H1 (cell line): Measurements from ENCODE around the gene SENP7. TPM values are rescaled to one million over a fixed set of nuclear protein-coding genes. Genes with fewer than 3 reads are reported as not detected.

ENCODE experiments used
- CTCF ChIA-PET: fragments of 300-600 bp; sonication (Branson Sonifier 250); formaldehyde crosslinking; loops from one replicate; lab custom pipeline; 2021; ENCODE audit not compliant: partially characterized antibody; lab: Charles Lee
- POLR2A ChIA-PET: fragments of 300-600 bp; sonication (Branson Sonifier 250); formaldehyde crosslinking; loops from one replicate; lab custom pipeline; 2021; ENCODE audit warnings: inconsistent platforms; ENCODE audit not compliant: partially characterized antibody; lab: Charles Lee
- DNase-seq, 2 experiments: peaks; one replicate each; pipeline versions ENCODE4 v3.0.0 to v3.0.0-alpha.2; 2010 to 2022; ENCODE audit warnings: low spot score in 2 of 2, low read depth in 1 of 2, mixed read lengths in 1 of 2
- FAIRE-seq: peaks from 2 replicates; lab custom pipeline; 2011; peaks lifted over from hg19 to GRCh38; lab: Jason Lieb, UNC
- H2AFZ ChIP-seq: 2 replicates; pipeline ENCODE4 v1.8.1; 2012; ENCODE audit warnings: low read length, inconsistent platforms
- H2AK5ac ChIP-seq: 2 replicates; pipeline ENCODE4 v1.6.1; 2013; ENCODE audit warnings: low read depth, low read length
- H2BK120ac ChIP-seq: replicated peaks from 2 replicates; pipeline ENCODE3; 2013; ENCODE audit warnings: low read depth, low read length, inconsistent platforms
- H2BK12ac ChIP-seq: 2 replicates; pipeline ENCODE4 v1.6.1; 2013; ENCODE audit warnings: low read depth, low read length
- H2BK15ac ChIP-seq: 2 replicates; pipeline ENCODE4 v1.6.1; 2013; ENCODE audit warnings: low read length
- H2BK20ac ChIP-seq: 2 replicates; pipeline ENCODE4 v1.6.1; 2013; ENCODE audit warnings: low read length
- H2BK5ac ChIP-seq: 2 replicates; pipeline ENCODE4 v1.6.1; 2013; ENCODE audit warnings: low read depth, low read length
- H3K14ac ChIP-seq: 2 replicates; pipeline ENCODE4 v1.6.1; 2013; ENCODE audit warnings: inconsistent platforms; ENCODE audit not compliant: insufficient read length
- H3K18ac ChIP-seq: 2 replicates; pipeline ENCODE4 v1.6.1; 2013; ENCODE audit warnings: low read length; ENCODE audit errors: extremely low read depth
- H3K23ac ChIP-seq: 2 replicates; pipeline ENCODE4 v1.6.1; 2013; ENCODE audit warnings: inconsistent platforms; ENCODE audit not compliant: insufficient read length
- H3K23me2 ChIP-seq: 2 replicates; pipeline ENCODE4 v1.6.1; 2013; ENCODE audit warnings: low read depth, low read length
- H3K27ac ChIP-seq: 2 replicates; pipeline ENCODE4 v1.6.1; 2011; ENCODE audit warnings: low read depth, low read length, inconsistent platforms
- H3K27me3 ChIP-seq, 4 experiments: replicated peaks in 1 of 4; 1 replicate in 1 of 4; 2 replicates in 3 of 4; pipeline versions ENCODE4 v1.6.1 to v1.8.1; 2011 to 2013; ENCODE audit warnings: low read length in 3 of 4, mild to moderate bottlenecking in 3 of 4, inconsistent platforms in 2 of 4, mixed read lengths in 2 of 4, moderate library complexity in 1 of 4; ENCODE audit not compliant: control insufficient read depth in 3 of 4, insufficient read depth in 3 of 4; ENCODE audit errors: extremely low read depth in 1 of 4
- H3K36me3 ChIP-seq, 4 experiments: 2 replicates each; pipeline versions ENCODE4 v1.6.1 to v1.8.1; 2011 to 2013; ENCODE audit warnings: mild to moderate bottlenecking in 4 of 4, low read length in 3 of 4, moderate library complexity in 2 of 4, control low read depth in 1 of 4, inconsistent platforms in 1 of 4; ENCODE audit not compliant: insufficient read depth in 4 of 4, control insufficient read depth in 2 of 4
- H3K4ac ChIP-seq: replicated peaks from 2 replicates; pipeline ENCODE3; 2013; ENCODE audit warnings: low read length, low read depth, mixed read lengths, inconsistent platforms; ENCODE audit not compliant: insufficient read length
- H3K4me1 ChIP-seq, 4 experiments: replicated peaks in 1 of 4; 1 replicate in 1 of 4; 2 replicates in 3 of 4; pipeline versions ENCODE4 v1.6.1 to v1.8.1; 2011 to 2013; ENCODE audit warnings: low read length in 3 of 4, inconsistent platforms in 2 of 4, mixed read lengths in 1 of 4; ENCODE audit not compliant: insufficient read depth in 4 of 4, control insufficient read depth in 3 of 4
- H3K4me2 ChIP-seq, 2 experiments: 2 replicates each; pipeline versions ENCODE4 v1.6.1 to v1.8.1; 2011 to 2013; ENCODE audit warnings: low read depth in 2 of 2, low read length in 2 of 2, control low read depth in 1 of 2, inconsistent platforms in 1 of 2, mild to moderate bottlenecking in 1 of 2; ENCODE audit not compliant: insufficient read depth in 1 of 2
- H3K4me3 ChIP-seq, 4 experiments: fragments of 200-600, 300-600 bp in 1 of 4; sonication (generic), shearing (Covaris generic), sonication (Bioruptor Twin) in 1 of 4; 2 replicates each; pipeline versions ENCODE4 v1.5.1 to v1.8.1; 2011 to 2016; ENCODE audit warnings: low read length in 4 of 4, low read depth in 3 of 4, control low read depth in 2 of 4, inconsistent platforms in 2 of 4, mild to moderate bottlenecking in 2 of 4, mixed read lengths in 1 of 4, moderate library complexity in 1 of 4; ENCODE audit not compliant: insufficient read depth in 2 of 4; ENCODE audit errors: extremely low read depth in 1 of 4
- H3K56ac ChIP-seq: replicated peaks from 2 replicates; pipeline ENCODE3; 2013; ENCODE audit warnings: low read depth, mild to moderate bottlenecking, mixed read lengths, low read length, inconsistent platforms; ENCODE audit not compliant: insufficient read length
- H3K79me1 ChIP-seq: 2 replicates; pipeline ENCODE4 v1.6.1; 2013; ENCODE audit warnings: low read depth, low read length, control low read depth
- H3K79me2 ChIP-seq, 2 experiments: 2 replicates each; pipeline versions ENCODE4 v1.6.1 to v1.8.1; 2012 to 2013; ENCODE audit warnings: low read length in 2 of 2, mild to moderate bottlenecking in 2 of 2, inconsistent platforms in 1 of 2; ENCODE audit not compliant: insufficient read depth in 2 of 2, control insufficient read depth in 1 of 2
- H3K9ac ChIP-seq, 4 experiments: replicated peaks in 1 of 4; 1 replicate in 1 of 4; 2 replicates in 3 of 4; pipeline versions ENCODE4 v1.6.1 to v1.8.1; 2011 to 2013; ENCODE audit warnings: low read depth in 3 of 4, low read length in 3 of 4, control low read depth in 2 of 4, mild to moderate bottlenecking in 2 of 4, moderate library complexity in 2 of 4, inconsistent platforms in 1 of 4; ENCODE audit errors: extremely low read depth in 1 of 4
- H3K9me3 ChIP-seq, 2 experiments: 2 replicates each; pipeline versions ENCODE4 v1.6.1 to v1.8.1; 2012 to 2013; ENCODE audit warnings: mild to moderate bottlenecking in 2 of 2, moderate library complexity in 2 of 2, control low read depth in 1 of 2, inconsistent platforms in 1 of 2, low read depth in 1 of 2, low read length in 1 of 2, mixed read lengths in 1 of 2; ENCODE audit not compliant: insufficient read depth in 2 of 2
- H4K20me1 ChIP-seq, 2 experiments: replicated peaks in 1 of 2; 2 replicates each; pipeline versions ENCODE3 to v1.8.1; 2011 to 2013; ENCODE audit warnings: inconsistent platforms in 2 of 2, low read length in 2 of 2, mild to moderate bottlenecking in 1 of 2; ENCODE audit not compliant: insufficient read depth in 2 of 2, control insufficient read depth in 1 of 2
- H4K5ac ChIP-seq: 2 replicates; pipeline ENCODE4 v1.6.1; 2013; ENCODE audit warnings: low read length, low read depth, mixed read lengths, inconsistent platforms; ENCODE audit not compliant: insufficient read length
- H4K8ac ChIP-seq: 2 replicates; pipeline ENCODE4 v1.8.0; 2013; ENCODE audit warnings: mild to moderate bottlenecking, moderate library complexity, low read length, inconsistent platforms; ENCODE audit not compliant: insufficient read depth; ENCODE audit errors: extremely low read depth
- H4K91ac ChIP-seq: replicated peaks from 2 replicates; pipeline ENCODE3; 2013; ENCODE audit warnings: low read length, mixed read lengths, inconsistent platforms; ENCODE audit not compliant: insufficient read length
- GTF2F1 ChIP-seq: IDR thresholded peaks from 2 replicates; pipeline ENCODE4 v1.6.1; 2012; ENCODE audit warnings: low read depth, low read length, improper control_type of control experiment, borderline replicate concordance
- KDM4A ChIP-seq: IDR thresholded peaks from one replicate; pipeline ENCODE4 v1.7.1; 2012; ENCODE audit warnings: low read depth, mild to moderate bottlenecking, moderate library complexity, low read length, inconsistent platforms; ENCODE audit not compliant: severe bottlenecking
- RAD21 ChIP-seq, 2 experiments: IDR thresholded peaks in 1 of 2; conservative IDR thresholded peaks in 1 of 2; 2 replicates each; pipeline ENCODE4 v1.6.1; 2011; ENCODE audit warnings: low read depth in 2 of 2, low read length in 2 of 2, improper control_type of control experiment in 1 of 2, inconsistent platforms in 1 of 2, mild to moderate bottlenecking in 1 of 2, moderate library complexity in 1 of 2
- RBBP5 ChIP-seq: IDR thresholded peaks from 2 replicates; pipeline ENCODE4 v1.7.1; 2012; ENCODE audit warnings: low read depth, mild to moderate bottlenecking, inconsistent platforms, low read length, moderate library complexity, borderline replicate concordance
- WGBS, 2 experiments: shearing (Covaris generic) in 1 of 2; methylation state at CpG; one replicate each; pipeline versions ENCODE4 v1.1.6 to v1.1.7; 2013 to 2015; ENCODE audit warnings: low lambda C conversion rate in 2 of 2, mixed read lengths in 2 of 2, inconsistent platforms in 1 of 2, low coverage in 1 of 2, missing lambda C conversion rate in 1 of 2; ENCODE audit not compliant: insufficient replicate concordance in 2 of 2, insufficient coverage in 1 of 2, insufficient read length in 1 of 2; ENCODE audit errors: extremely low coverage in 1 of 2, missing lambda C conversion rate in 1 of 2; 5-methylcytosine and 5-hydroxymethylcytosine counted together
- polyA plus RNA-seq, 7 experiments: library from polyadenylated mRNA; depleted of rRNA in 3 of 7; stranded (reverse) in 5 of 7; unstranded in 2 of 7; fragments of >200 nt in 5 of 7; fragments of 200-250 nt in 2 of 7; gene quantifications; 1 replicate in 5 of 7; 2 replicates in 1 of 7; 4 replicates in 1 of 7; pipeline versions ENCODE4 v1.2.1 to v1.2.3, GENCODE V29; 2011 to 2013; ENCODE audit warnings: missing spikeins in 2 of 7, mixed read lengths in 2 of 7
- total RNA-seq: library from RNA; stranded (reverse); fragmentation: NEBNext Ultra II Directional; extraction: Animal tissue kit (Norgen Biotek cat#: 25700); gene quantifications from 2 replicates; pipeline ENCODE4 v1.2.1, GENCODE V29; 2021

The SENP7 gene
- total and polyA plus RNA-seq, 2 of the 8 experiments (the other 6 are each of a cell fraction or from before 2014, with no cell fraction given): 2.8 to 7.8 TPM

- no peaks in the 10 kb centered on the region for H3K79me2 ChIP-seq
- H3K23ac ChIP-seq: no peak overlapping the region
- no peak overlapping the region for H3K4me2 ChIP-seq
- H2BK12ac ChIP-seq: no peak overlapping the region
- H2BK15ac ChIP-seq: no peak overlapping the region
- no peaks in the 10 kb centered on the region for H4K20me1 ChIP-seq
- H2AFZ ChIP-seq: no peak overlapping the region
- H4K91ac ChIP-seq: peak overlapping the region; percentile 55
- H2BK120ac ChIP-seq: no peak overlapping the region
- no peak overlapping the region for H3K9ac ChIP-seq
- no peak overlapping the region for H3K18ac ChIP-seq
- FAIRE-seq (no peak), DNase-seq (no peak)
- no peaks in the 10 kb centered on the region for H3K27me3 ChIP-seq
- H3K14ac ChIP-seq: no peak overlapping the region
- H3K79me1 ChIP-seq: no peaks in the 10 kb centered on the region
- no peak overlapping the region for H4K5ac ChIP-seq
- POLR2A ChIA-PET: interaction anchor here (1.6 kb wide), 1 partner anchor 19 kb away, joined by 4 read pairs; no protein-coding TSS in a partner anchor
- H3K56ac ChIP-seq: no peak overlapping the region
- 93% methylated on average over 1 of the region's 1 CpG; no CpG with 5 or more reads in 1 of the 2 experiments for WGBS, 2 experiments
- H3K36me3 ChIP-seq: peaks cover 0 to 4% (median 0%) of the 10 kb centered on the region in 4 experiments; a peak in 1 of 8 replicates
- peaks cover 16 to 19% of the 10 kb centered on the region in 2 experiments for H3K9me3 ChIP-seq
- H2BK5ac ChIP-seq: no peak overlapping the region
- CTCF ChIA-PET: no interaction called here
- no peak overlapping the region for H3K27ac ChIP-seq
- H3K4ac ChIP-seq: no peak overlapping the region
- H3K4me1 ChIP-seq: peaks cover 0 to 2% (median 0%) of the 10 kb centered on the region in 4 experiments; a peak in 1 of 7 replicates
- no peak overlapping the region for H3K4me3 ChIP-seq
- H3K23me2 ChIP-seq: no peaks in the 10 kb centered on the region
- H2BK20ac ChIP-seq: no peak overlapping the region
- no peak overlapping the region for H2AK5ac ChIP-seq
- H4K8ac ChIP-seq: no peak overlapping the region
- TF ChIP-seq RAD21 (IDR thresholded peaks at IDR 0.05 in 1 of 2, conservative IDR thresholded peaks at IDR 0.05 in 1 of 2; ENCODE audit: low read depth in 2 of 2, low read length in 2 of 2) (no peak), KDM4A (no peak), GTF2F1 (no peak), RBBP5 (no peak)
Observed at GRCh38 chr3:101549473-101549872, 36.5 kb upstream of the SENP7 start.
